Thoracic aorta (tissue), 2 donors: ENCODE measurements around the gene LNPEP. TPM values are rescaled to one million over a fixed set of nuclear protein-coding genes. Genes with fewer than 3 reads are reported as not detected.

Experiments
- ATAC-seq: fragments of 150-250 bp; one replicate; pipeline ENCODE4 v1.8.0; 2017; ENCODE audit warnings: low read depth; ENCODE audit not compliant: insufficient number of reproducible peaks, low FRiP score
- DNase-seq: peaks from one replicate; pipeline ENCODE4 v3.0.0-alpha.2; 2020; ENCODE audit warnings: low spot score
- H3K27ac ChIP-seq, 2 donors: fragments of 200-600 bp; sonication (generic); 1 replicate in 1 of 2; 2 replicates in 1 of 2; pipeline ENCODE4 v1.5.1; 2016; ENCODE audit warnings: mild to moderate bottlenecking in 2 of 2, moderate library complexity in 2 of 2
- H3K27me3 ChIP-seq: fragments of 200-600 bp; sonication (generic); replicated peaks from 2 replicates; pipeline ENCODE4 v1.6.0; 2016; ENCODE audit warnings: mild to moderate bottlenecking; ENCODE audit not compliant: insufficient read depth
- H3K36me3 ChIP-seq: fragments of 200-600 bp; sonication (generic); one replicate; pipeline ENCODE4 v1.5.1; 2016
- H3K4me1 ChIP-seq, 2 donors: fragments of 200-600 bp; sonication (generic); 1 replicate in 1 of 2; 2 replicates in 1 of 2; pipeline versions ENCODE4 v1.5.1 to v1.6.0; 2016; ENCODE audit warnings: low read depth in 2 of 2, mild to moderate bottlenecking in 1 of 2; ENCODE audit not compliant: control insufficient read depth in 1 of 2
- H3K4me3 ChIP-seq: fragments of 200-600 bp; sonication (generic); 2 replicates; pipeline ENCODE4 v1.5.1; 2016; ENCODE audit warnings: mild to moderate bottlenecking
- H3K9me3 ChIP-seq: fragments of 200-600 bp; sonication (generic); 2 replicates; pipeline ENCODE4 v1.5.1; 2016
- CTCF ChIP-seq: fragments of 200-600 bp; sonication (generic); IDR thresholded peaks from one replicate; pipeline ENCODE4 v1.5.1; 2019; ENCODE audit warnings: antibody characterized with exemption
- total RNA-seq, 2 donors: library from RNA; depleted of rRNA; stranded (reverse); fragments of >200 nt; gene quantifications; one replicate each; pipeline versions ENCODE4 v1.1.0 to v1.2.3, GENCODE V29; 2016

LNPEP gene
- total RNA-seq, 2 donors from 2014 or later: 55.0 to 74.6 TPM

GRCh38 chr5:96961053-96961452 lies 25.2 kb downstream of the LNPEP start:
- Histone ChIP-seq H3K4me3 (no peak overlapping the region), H3K36me3 (no peaks in the 10 kb centered on the region), H3K9me3 (no peaks in the 10 kb centered on the region), H3K4me1 (peaks cover 34 to 40% of the 10 kb centered on the region in 2 donors), H3K27me3 (no peaks in the 10 kb centered on the region), H3K27ac (no peak overlapping the region)
- no peak for DNase-seq
- no peak for TF ChIP-seq CTCF
- ATAC-seq: no peak

- no peak for TF ChIP-seq CTCF
- no peak overlapping the region for H3K27ac ChIP-seq
- H3K27me3 ChIP-seq: no peaks in the 10 kb centered on the region
- H3K4me1 ChIP-seq: peaks cover 30 to 38% of the 10 kb centered on the region in 2 donors
- no peaks in the 10 kb centered on the region for H3K36me3 ChIP-seq
- H3K9me3 ChIP-seq: no peaks in the 10 kb centered on the region
- ATAC-seq (no peak), DNase-seq (no peak)
- H3K4me3 ChIP-seq: no peak overlapping the region
These were observed 26.7 kb downstream of the LNPEP start for GRCh38 chr5:96962540-96962991.

- Histone ChIP-seq H3K36me3 (no peaks in the 10 kb centered on the region), H3K4me3 (no peak overlapping the region), H3K27ac (no peak overlapping the region), H3K27me3 (no peaks in the 10 kb centered on the region), H3K9me3 (no peaks in the 10 kb centered on the region), H3K4me1 (peaks cover 36 to 38% of the 10 kb centered on the region in 2 donors)
- ATAC-seq (peak; percentile 60), DNase-seq (peak; percentile 33)
- TF ChIP-seq CTCF: no peak
These were observed 27.4 kb downstream of the LNPEP start for GRCh38 chr5:96963267-96963666.

GRCh38 chr5:96966801-96967200 lies 30.9 kb downstream of the LNPEP start:
- no peak overlapping the region for H3K27ac ChIP-seq
- DNase-seq (no peak), ATAC-seq (no peak)
- H3K4me1 ChIP-seq: peaks cover 39 to 40% of the 10 kb centered on the region in 2 donors
- H3K4me3 ChIP-seq: no peak overlapping the region
- H3K36me3 ChIP-seq: no peaks in the 10 kb centered on the region
- H3K9me3 ChIP-seq: no peaks in the 10 kb centered on the region
- no peaks in the 10 kb centered on the region for H3K27me3 ChIP-seq
- TF ChIP-seq CTCF: no peak

GRCh38 chr5:96967400-96967799 lies 31.5 kb downstream of the LNPEP start:
- Histone ChIP-seq H3K9me3 (no peaks in the 10 kb centered on the region), H3K27ac (peak overlapping the region in 1 of 2 donors; percentile 31), H3K27me3 (no peaks in the 10 kb centered on the region), H3K4me1 (peaks cover 35 to 40% of the 10 kb centered on the region in 2 donors), H3K4me3 (no peak overlapping the region), H3K36me3 (no peaks in the 10 kb centered on the region)
- no peak for ATAC-seq
- TF ChIP-seq CTCF: no peak
- DNase-seq: no peak
